Left renal cortex interstitium (tissue), 4 donors: ENCODE measurements around the gene SRSF4. TPM values are rescaled to one million over a fixed set of nuclear protein-coding genes. Genes with fewer than 3 reads are reported as not detected.
"Not testable (repeated sequence)": the region's sequence is repeated elsewhere in the genome, so short reads cannot be mapped to it uniquely, and the experiment has no call there.

ENCODE experiments used
- DNase-seq, 4 donors: peaks; one replicate each; pipeline ENCODE4 v3.0.0-alpha.2; 2013; ENCODE audit warnings: low read depth in 4 of 4, low spot score in 2 of 4, missing footprints in 1 of 4
- polyA plus RNA-seq, 4 donors: library from polyadenylated mRNA; unstranded; fragments of 120-200 nt; gene quantifications; one replicate each; pipeline ENCODE4 v1.2.1, GENCODE V29; 2013; ENCODE audit not compliant: insufficient read length in 4 of 4

SRSF4 gene
- polyA plus RNA-seq = 100 to 1,000 TPM in 2 of 4 donors, 10 to 100 TPM in 2; 96.5 to 146 (median 118) TPM

GRCh38 chr1:29181413-29182225 is at the start of gene SRSF4:
Gene SRSF4, minus strand, starts transcription at chr1:29181900. Its CDS starts 148 bp downstream, at chr1:29181752.
- DNase-seq = peak; percentile 87 to 99 (median 98)

- peak; percentile 64 to 85 (median 80) for DNase-seq
Observed at GRCh38 chr1:29230553-29231378, 49.1 kb upstream of the SRSF4 start, which contains the start of gene MECR. Gene MECR, minus strand, starts transcription at chr1:29230934. Its CDS starts 28 bp downstream, at chr1:29230906.

GRCh38 chr1:29230204-29230552 is 48.5 kb upstream of the SRSF4 start:
- no peak for DNase-seq

- DNase-seq = no peak
Observed at GRCh38 chr1:29227511-29227910, 45.8 kb upstream of the SRSF4 start.

GRCh38 chr1:29225361-29225760 is 43.7 kb upstream of the SRSF4 start:
- no peak for DNase-seq

GRCh38 chr1:29224356-29224837 is 42.7 kb upstream of the SRSF4 start:
- DNase-seq = no peak

- DNase-seq = no peak
Observed at GRCh38 chr1:29223521-29223920, 41.8 kb upstream of the SRSF4 start.

- DNase-seq = no peak
Observed at GRCh38 chr1:29222686-29223085, 41.0 kb upstream of the SRSF4 start.

- DNase-seq = not testable (repeated sequence)
Observed at GRCh38 chr1:29222260-29222659, 40.6 kb upstream of the SRSF4 start.

GRCh38 chr1:29221296-29221695 is 39.6 kb upstream of the SRSF4 start:
- no peak for DNase-seq

- DNase-seq = no peak
Observed at GRCh38 chr1:29218223-29218622, 36.5 kb upstream of the SRSF4 start.

GRCh38 chr1:29217633-29218032 is 35.9 kb upstream of the SRSF4 start:
- no peak for DNase-seq

- no peak for DNase-seq
Observed at GRCh38 chr1:29213055-29213454, 31.4 kb upstream of the SRSF4 start.

- no peak for DNase-seq
Observed at GRCh38 chr1:29211086-29212030, 29.7 kb upstream of the SRSF4 start.

GRCh38 chr1:29210278-29211085 is 28.8 kb upstream of the SRSF4 start:
- no peak for DNase-seq

GRCh38 chr1:29209173-29209572 is 27.5 kb upstream of the SRSF4 start:
- DNase-seq = no peak

- DNase-seq = no peak
Observed at GRCh38 chr1:29208442-29208841, 26.7 kb upstream of the SRSF4 start.

GRCh38 chr1:29202584-29203340 is 21.1 kb upstream of the SRSF4 start:
- DNase-seq = peak; percentile 58 to 91 (median 82)

GRCh38 chr1:29202053-29202452 is 20.4 kb upstream of the SRSF4 start:
- no peak for DNase-seq
